ENCODE data around the gene RPL22. TPM values are rescaled to one million over a fixed set of nuclear protein-coding genes. Genes with fewer than 3 reads are reported as not detected.

The RPL22 gene
- polyA plus RNA-seq, 3 donors = 62.6 to 97.2 (median 65.6) TPM

- intact Hi-C loops (cut with micrococcal nuclease) = no loop called here
Measured at GRCh38 chr1:6162773-6163172, 36.6 kb downstream of the RPL22 start.

DNA sequence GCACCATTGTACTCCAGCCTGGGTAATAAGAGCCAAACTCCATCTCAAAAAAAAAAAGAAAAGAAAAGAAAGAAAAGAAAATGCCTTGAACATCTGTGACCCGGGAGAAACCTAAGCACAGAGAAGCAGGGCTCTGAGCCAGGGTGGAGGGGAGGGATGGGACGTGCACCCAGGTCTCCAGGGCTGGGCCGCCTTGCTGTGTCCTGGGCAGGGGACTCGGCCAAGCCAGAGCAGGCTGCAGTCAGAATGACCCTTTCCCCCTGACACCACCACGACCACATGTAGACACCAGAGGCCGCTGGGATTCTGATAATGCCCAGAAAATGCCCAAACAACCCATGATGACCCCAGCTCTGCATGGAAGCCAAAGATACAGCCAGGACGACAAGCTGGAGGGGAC, 37.1 kb downstream of the RPL22 start:
- Mint-ChIP-seq H3K27me3 (ENCODE audit: low read depth in 3 of 3) (peaks cover 15 to 29% (median 29%) of the 10 kb centered on the region in 3 donors), H3K4me1 (no peaks in the 10 kb centered on the region), H3K27ac (no peak overlapping the region), H3K9me3 (no peaks in the 10 kb centered on the region), H3K36me3 (no peaks in the 10 kb centered on the region), H3K4me3 (no peak overlapping the region)
- Histone ChIP-seq H3K4me2 (replicated peaks; ENCODE audit: extremely low read depth, low read length, poor library complexity, severe bottlenecking) (no peak overlapping the region), H2AFZ (ENCODE audit: insufficient read depth, low read depth, low read length, poor library complexity, severe bottlenecking) (no peak overlapping the region), H3K36me3 (replicated peaks in 1 of 2; ENCODE audit: control insufficient read depth in 1 of 2, insufficient read depth in 2 of 2, low read length in 2 of 2) (no peaks in the 10 kb centered on the region), H3K4me3 (replicated peaks in 1 of 3; ENCODE audit: low read depth in 2 of 3, low read length in 3 of 3) (no peak overlapping the region), H3K4me1 (ENCODE audit: control insufficient read depth in 1 of 2, insufficient read depth in 2 of 2, low read length in 2 of 2) (no peaks in the 10 kb centered on the region), H3K9me3 (replicated peaks in 1 of 2; ENCODE audit: control insufficient read depth in 1 of 2, insufficient read depth in 1 of 2, low read length in 2 of 2) (no peaks in the 10 kb centered on the region), H3K27ac (ENCODE audit: low read depth in 1 of 2, low read length in 2 of 2) (no peak overlapping the region), H3K27me3 (ENCODE audit: control insufficient read depth in 2 of 2, insufficient read depth in 2 of 2, low read length in 2 of 2) (no peaks in the 10 kb centered on the region), H3K9ac (ENCODE audit: insufficient read depth, low read length, poor library complexity, severe bottlenecking) (no peak overlapping the region), H3K79me2 (ENCODE audit: insufficient read depth, low read length) (no peaks in the 10 kb centered on the region), H4K20me1 (ENCODE audit: insufficient read depth, low read length) (no peaks in the 10 kb centered on the region)
- TF ChIP-seq, protein P1, sequence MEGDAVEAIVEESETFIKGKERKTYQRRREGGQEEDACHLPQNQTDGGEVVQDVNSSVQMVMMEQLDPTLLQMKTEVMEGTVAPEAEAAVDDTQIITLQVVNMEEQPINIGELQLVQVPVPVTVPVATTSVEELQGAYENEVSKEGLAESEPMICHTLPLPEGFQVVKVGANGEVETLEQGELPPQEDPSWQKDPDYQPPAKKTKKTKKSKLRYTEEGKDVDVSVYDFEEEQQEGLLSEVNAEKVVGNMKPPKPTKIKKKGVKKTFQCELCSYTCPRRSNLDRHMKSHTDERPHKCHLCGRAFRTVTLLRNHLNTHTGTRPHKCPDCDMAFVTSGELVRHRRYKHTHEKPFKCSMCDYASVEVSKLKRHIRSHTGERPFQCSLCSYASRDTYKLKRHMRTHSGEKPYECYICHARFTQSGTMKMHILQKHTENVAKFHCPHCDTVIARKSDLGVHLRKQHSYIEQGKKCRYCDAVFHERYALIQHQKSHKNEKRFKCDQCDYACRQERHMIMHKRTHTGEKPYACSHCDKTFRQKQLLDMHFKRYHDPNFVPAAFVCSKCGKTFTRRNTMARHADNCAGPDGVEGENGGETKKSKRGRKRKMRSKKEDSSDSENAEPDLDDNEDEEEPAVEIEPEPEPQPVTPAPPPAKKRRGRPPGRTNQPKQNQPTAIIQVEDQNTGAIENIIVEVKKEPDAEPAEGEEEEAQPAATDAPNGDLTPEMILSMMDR (IDR thresholded peaks at IDR 0.05) = no peak
- no peak for DNase-seq
- intact Hi-C loops (cut with micrococcal nuclease) = no loop called here
- WGBS (ENCODE audit: insufficient coverage) = 84% methylated on average over 5 of the region's 7 CpGs

More at GRCh38 chr1:6162773-6163172, 36.6 kb downstream of the RPL22 start:
- TF ChIP-seq, protein P1 (IDR thresholded peaks at IDR 0.05) = no peak
- no peak for DNase-seq
- Histone ChIP-seq H3K9me3 (replicated peaks in 1 of 2; ENCODE audit: control insufficient read depth in 1 of 2, insufficient read depth in 1 of 2, low read length in 2 of 2) (no peaks in the 10 kb centered on the region), H2AFZ (ENCODE audit: insufficient read depth, low read depth, low read length, poor library complexity, severe bottlenecking) (no peak overlapping the region), H3K4me1 (ENCODE audit: control insufficient read depth in 1 of 2, insufficient read depth in 2 of 2, low read length in 2 of 2) (no peaks in the 10 kb centered on the region), H3K9ac (ENCODE audit: insufficient read depth, low read length, poor library complexity, severe bottlenecking) (no peak overlapping the region), H4K20me1 (ENCODE audit: insufficient read depth, low read length) (no peaks in the 10 kb centered on the region), H3K4me3 (replicated peaks in 1 of 3; ENCODE audit: low read depth in 2 of 3, low read length in 3 of 3) (no peak overlapping the region), H3K79me2 (ENCODE audit: insufficient read depth, low read length) (no peaks in the 10 kb centered on the region), H3K27me3 (ENCODE audit: control insufficient read depth in 2 of 2, insufficient read depth in 2 of 2, low read length in 2 of 2) (no peaks in the 10 kb centered on the region), H3K36me3 (replicated peaks in 1 of 2; ENCODE audit: control insufficient read depth in 1 of 2, insufficient read depth in 2 of 2, low read length in 2 of 2) (no peaks in the 10 kb centered on the region), H3K27ac (ENCODE audit: low read depth in 1 of 2, low read length in 2 of 2) (no peak overlapping the region), H3K4me2 (replicated peaks; ENCODE audit: extremely low read depth, low read length, poor library complexity, severe bottlenecking) (no peak overlapping the region)
- H3K9me3 Mint-ChIP-seq = no peaks in the 10 kb centered on the region
- no peaks in the 10 kb centered on the region for H3K4me1 Mint-ChIP-seq
- H3K36me3 Mint-ChIP-seq = no peaks in the 10 kb centered on the region
- H3K27me3 Mint-ChIP-seq (ENCODE audit: low read depth in 3 of 3) = peaks cover 15 to 30% (median 26%) of the 10 kb centered on the region in 3 donors
- H3K27ac Mint-ChIP-seq = no peak overlapping the region
- 68% methylated on average over 10 of the region's 13 CpGs for WGBS (ENCODE audit: insufficient coverage)
- H3K4me3 Mint-ChIP-seq = no peak overlapping the region
